Lung (tissue), 12 donors: ENCODE measurements around the gene CPE. TPM values are rescaled to one million over a fixed set of nuclear protein-coding genes. Genes with fewer than 3 reads are reported as not detected.

Experiments
- ATAC-seq: fragments of 200-7000 bp; cut with Tn5 transposase; one replicate; pipeline ENCODE4 v1.9.1; 2020; ENCODE audit warnings: moderate number of reproducible peaks; ENCODE audit not compliant: insufficient read depth, low FRiP score
- DNase-seq, 3 donors: peaks; one replicate each; pipeline ENCODE4 v3.0.0-alpha.2; 2013 to 2017
- H3K27ac ChIP-seq, 2 donors: one replicate each; pipeline ENCODE4 v1.5.1; 2013; ENCODE audit warnings: mild to moderate bottlenecking in 2 of 2, moderate library complexity in 2 of 2, control low read depth in 1 of 2, inconsistent platforms in 1 of 2, low read depth in 1 of 2, low read length in 1 of 2
- H3K27me3 ChIP-seq, 3 donors: one replicate each; pipeline ENCODE4 v1.5.1; 2013; ENCODE audit warnings: low read length in 2 of 3; ENCODE audit not compliant: control insufficient read depth in 3 of 3, insufficient read depth in 3 of 3
- H3K36me3 ChIP-seq, 4 donors: one replicate each; pipeline ENCODE4 v1.5.1; 2013; ENCODE audit warnings: low read length in 4 of 4, mild to moderate bottlenecking in 1 of 4, moderate library complexity in 1 of 4; ENCODE audit not compliant: control insufficient read depth in 4 of 4, insufficient read depth in 4 of 4
- H3K4me1 ChIP-seq, 5 donors: one replicate each; pipeline ENCODE4 v1.5.1; 2013; ENCODE audit warnings: low read length in 5 of 5, mild to moderate bottlenecking in 2 of 5, moderate library complexity in 1 of 5; ENCODE audit not compliant: control insufficient read depth in 5 of 5, insufficient read depth in 5 of 5
- H3K4me3 ChIP-seq: one replicate; pipeline ENCODE4 v1.5.1; 2013; ENCODE audit warnings: mild to moderate bottlenecking, control low read depth, moderate library complexity
- H3K9ac ChIP-seq, 2 donors: one replicate each; pipeline ENCODE4 v1.5.1; 2013; ENCODE audit warnings: low read length in 2 of 2, control low read depth in 1 of 2; ENCODE audit not compliant: insufficient read depth in 1 of 2
- H3K9me3 ChIP-seq, 4 donors: one replicate each; pipeline ENCODE4 v1.5.1; 2013; ENCODE audit warnings: low read length in 3 of 4, mild to moderate bottlenecking in 1 of 4, moderate library complexity in 1 of 4; ENCODE audit not compliant: control insufficient read depth in 4 of 4, insufficient read depth in 3 of 4
- WGBS, 2 donors: extraction: QIAGEN DNeasy Blood & Tissue Kit; methylation state at CpG; one replicate each; pipeline ENCODE4 v1.1.7; 2013; 5-methylcytosine and 5-hydroxymethylcytosine counted together
- polyA plus RNA-seq, 2 donors: library from polyadenylated mRNA; stranded (reverse); fragments of 200-250 nt; gene quantifications; one replicate each; pipeline ENCODE4 v1.2.1, GENCODE V29; 2013
- total RNA-seq, 2 donors: library from RNA; depleted of rRNA in 1 of 2; stranded (reverse); fragments of >200 nt in 1 of 2; gene quantifications; one replicate each; pipeline ENCODE4 v1.2.1, GENCODE V29; 2014 to 2021
- TF ChIP-seq, protein P1 (sequence below): IDR thresholded peaks from 2 replicates; pipeline ENCODE4 v1.5.1; 2012; ENCODE audit warnings: mild to moderate bottlenecking; ENCODE audit errors: control extremely low read depth, extremely low read depth
- donor health status: control.
- donor health status: control.
- donor health status: Bipolar disorder and iron deficiency.
- donor health status: healthy.
- donor health status: DM: yes; HTN: yes; CAD: no.

Gene CPE
- total and polyA plus RNA-seq, 4 donors = 6.6 to 135 (median 14.3) TPM

DNA sequence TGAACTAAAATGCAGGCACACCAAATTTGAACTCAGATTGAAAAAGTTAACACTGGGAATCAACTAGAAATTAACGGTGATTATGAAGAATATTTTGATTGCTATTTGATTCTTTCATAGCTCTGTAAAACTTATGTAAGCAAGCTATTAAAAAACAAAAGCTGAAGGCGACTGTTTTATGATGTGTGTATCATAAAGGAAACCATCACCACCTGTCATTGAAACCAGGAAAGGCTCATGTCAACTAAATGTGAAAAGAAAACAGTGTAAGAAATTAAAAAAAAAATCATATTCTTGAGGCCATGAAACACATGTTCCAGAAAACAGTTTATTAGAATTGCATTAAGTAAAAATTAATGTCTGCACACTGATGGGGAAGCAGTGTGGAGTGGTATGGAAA, 24.2 kb downstream of the CPE start:
- TF ChIP-seq, protein P1, sequence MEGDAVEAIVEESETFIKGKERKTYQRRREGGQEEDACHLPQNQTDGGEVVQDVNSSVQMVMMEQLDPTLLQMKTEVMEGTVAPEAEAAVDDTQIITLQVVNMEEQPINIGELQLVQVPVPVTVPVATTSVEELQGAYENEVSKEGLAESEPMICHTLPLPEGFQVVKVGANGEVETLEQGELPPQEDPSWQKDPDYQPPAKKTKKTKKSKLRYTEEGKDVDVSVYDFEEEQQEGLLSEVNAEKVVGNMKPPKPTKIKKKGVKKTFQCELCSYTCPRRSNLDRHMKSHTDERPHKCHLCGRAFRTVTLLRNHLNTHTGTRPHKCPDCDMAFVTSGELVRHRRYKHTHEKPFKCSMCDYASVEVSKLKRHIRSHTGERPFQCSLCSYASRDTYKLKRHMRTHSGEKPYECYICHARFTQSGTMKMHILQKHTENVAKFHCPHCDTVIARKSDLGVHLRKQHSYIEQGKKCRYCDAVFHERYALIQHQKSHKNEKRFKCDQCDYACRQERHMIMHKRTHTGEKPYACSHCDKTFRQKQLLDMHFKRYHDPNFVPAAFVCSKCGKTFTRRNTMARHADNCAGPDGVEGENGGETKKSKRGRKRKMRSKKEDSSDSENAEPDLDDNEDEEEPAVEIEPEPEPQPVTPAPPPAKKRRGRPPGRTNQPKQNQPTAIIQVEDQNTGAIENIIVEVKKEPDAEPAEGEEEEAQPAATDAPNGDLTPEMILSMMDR = no peak
- WGBS, 2 donors = 82 to 84% methylated on average over 2 of the region's 2 CpGs
- H3K4me1 ChIP-seq = peaks cover 0 to 3% (median 0%) of the 10 kb centered on the region in 5 donors
- H3K4me3 ChIP-seq = no peak overlapping the region
- ATAC-seq = no peak
- H3K9ac ChIP-seq = no peak overlapping the region
- no peaks in the 10 kb centered on the region for H3K27me3 ChIP-seq
- no peaks in the 10 kb centered on the region for H3K9me3 ChIP-seq
- no peak for DNase-seq
- H3K36me3 ChIP-seq = no peaks in the 10 kb centered on the region
- H3K27ac ChIP-seq = no peak overlapping the region

DNA sequence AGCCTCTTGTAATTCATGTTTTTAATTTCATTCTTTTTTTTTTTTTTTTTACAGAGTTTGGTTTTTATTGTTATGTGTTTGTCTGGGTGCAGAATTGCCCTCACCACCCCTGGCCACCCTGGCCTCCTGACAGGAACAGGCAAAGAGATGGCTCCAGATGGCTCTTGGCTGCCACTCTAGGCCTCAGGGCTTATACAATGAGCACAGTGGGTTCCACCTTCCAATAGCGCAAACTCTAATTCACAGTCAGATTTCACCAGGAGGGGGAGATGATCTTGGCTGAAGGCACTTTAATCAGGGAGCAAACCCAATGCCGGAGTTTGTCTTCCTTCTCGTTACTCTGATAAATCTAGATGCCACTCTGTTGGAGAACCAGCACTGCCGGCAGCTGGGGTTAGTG, 24.8 kb downstream of the CPE start:
- Histone ChIP-seq H3K27me3 (no peaks in the 10 kb centered on the region), H3K27ac (no peak overlapping the region), H3K9me3 (no peaks in the 10 kb centered on the region), H3K4me1 (no peaks in the 10 kb centered on the region), H3K9ac (no peak overlapping the region), H3K36me3 (no peaks in the 10 kb centered on the region), H3K4me3 (no peak overlapping the region)
- no peak for DNase-seq
- 94 to 97% methylated on average over 4 of the region's 4 CpGs for WGBS, 2 donors
- TF ChIP-seq, protein P1 = no peak
- no peak for ATAC-seq

DNA sequence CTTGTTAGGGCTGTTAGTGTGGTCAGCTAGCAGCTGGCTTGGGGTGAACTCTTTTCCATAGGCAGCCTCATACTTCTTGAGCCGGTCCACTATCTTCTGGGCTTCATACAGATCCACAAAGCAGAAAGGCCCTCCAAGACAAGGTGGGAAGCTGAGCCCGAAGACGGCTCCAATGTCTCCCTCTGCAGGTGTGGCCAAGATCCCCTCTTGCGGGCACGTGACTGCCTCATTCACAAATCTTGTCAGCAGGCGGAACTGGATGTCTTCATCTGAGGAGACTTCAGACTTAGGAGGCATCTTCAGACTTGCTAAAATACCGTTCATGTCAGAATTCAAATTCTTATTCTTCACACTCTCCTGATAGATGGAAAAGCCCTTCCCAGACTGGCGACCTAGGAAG, 25.3 kb downstream of the CPE start:
- 96% methylated on average over 8 of the region's 8 CpGs for WGBS, 2 donors
- H3K27ac ChIP-seq = no peak overlapping the region
- TF ChIP-seq, protein P1 = no peak
- H3K4me1 ChIP-seq = no peaks in the 10 kb centered on the region
- no peak for ATAC-seq
- no peaks in the 10 kb centered on the region for H3K9me3 ChIP-seq
- no peak overlapping the region for H3K9ac ChIP-seq
- no peaks in the 10 kb centered on the region for H3K36me3 ChIP-seq
- DNase-seq = no peak
- H3K4me3 ChIP-seq = no peak overlapping the region
- no peaks in the 10 kb centered on the region for H3K27me3 ChIP-seq

DNA sequence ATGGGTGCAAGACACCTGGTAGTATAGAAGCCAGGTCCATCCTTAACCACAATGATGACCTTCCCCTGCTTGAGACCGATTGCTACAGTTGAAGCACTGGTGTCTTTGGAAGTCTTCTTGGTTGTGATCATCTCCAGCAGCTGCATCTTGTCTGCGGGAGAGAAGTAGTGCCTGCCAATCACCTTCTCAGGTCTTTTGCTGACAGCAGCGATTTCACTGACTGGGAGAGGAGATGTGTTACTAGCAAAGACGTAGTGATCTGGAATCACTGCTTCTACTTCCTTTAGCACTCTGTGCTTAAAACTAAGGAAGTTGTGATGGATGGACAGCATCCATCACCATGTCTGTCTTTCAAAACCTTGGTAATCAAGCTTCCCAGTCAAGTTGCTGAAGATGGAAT, 25.9 kb downstream of the CPE start:
- Histone ChIP-seq H3K9me3 (no peaks in the 10 kb centered on the region), H3K4me1 (no peaks in the 10 kb centered on the region), H3K36me3 (no peaks in the 10 kb centered on the region), H3K27me3 (no peaks in the 10 kb centered on the region), H3K27ac (no peak overlapping the region), H3K9ac (no peak overlapping the region), H3K4me3 (no peak overlapping the region)
- DNase-seq = no peak
- no peak for ATAC-seq
- WGBS, 2 donors = 90 to 91% methylated on average over 4 of the region's 4 CpGs
- TF ChIP-seq, protein P1 = no peak
